ENCODE results near the gene CLEC16A. TPM values are rescaled to one million over a fixed set of nuclear protein-coding genes. Genes with fewer than 3 reads are reported as not detected.
A peak's percentile ranks its signal among the peaks of the same experiment; 100 is the strongest.

Gene CLEC16A
- total RNA-seq, 4 donors from 2014 or later = 20.3 to 25.7 (median 25.1) TPM

DNA sequence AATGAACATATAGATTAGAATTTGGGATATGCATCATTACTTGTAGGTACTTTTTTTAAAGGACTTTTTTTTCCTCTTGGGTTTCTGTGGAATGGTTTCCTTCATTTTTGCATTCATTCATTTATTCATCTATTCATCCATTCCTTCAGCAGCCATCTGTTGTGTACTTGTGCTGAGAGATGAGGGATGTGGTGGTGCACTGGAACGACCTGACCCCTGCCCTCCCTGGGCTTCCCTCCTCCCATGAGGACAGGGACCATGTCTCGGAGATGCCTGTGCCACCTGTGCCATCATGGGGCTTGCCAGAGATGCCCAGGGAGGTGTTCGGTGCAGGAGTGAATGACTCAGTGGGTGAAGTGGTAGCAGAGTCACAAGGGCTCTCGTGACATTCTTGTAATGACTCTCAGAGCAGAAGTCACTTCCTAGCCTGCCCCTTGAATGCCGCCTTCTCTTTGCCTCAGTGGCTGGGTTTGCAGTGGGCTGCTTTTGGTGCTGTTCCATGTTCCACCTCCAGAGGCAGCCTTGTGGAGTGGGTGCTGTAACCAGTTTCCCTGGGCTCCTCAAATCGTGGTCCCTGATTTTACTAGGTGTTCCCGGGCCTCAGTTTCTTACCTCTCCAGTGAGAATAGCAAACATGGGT, 43.9 kb downstream of the CLEC16A start:
- DNase-seq = no peak
- Histone ChIP-seq H3K36me3 (peaks cover 0 to 66% (median 10%) of the 10 kb centered on the region in 3 donors), H3K27ac (no peak overlapping the region), H3K27me3 (no peaks in the 10 kb centered on the region), H3K4me3 (no peak overlapping the region), H3K9me3 (no peaks in the 10 kb centered on the region), H3K4me1 (peaks cover 0 to 32% (median 16%) of the 10 kb centered on the region in 3 donors)
- intact Hi-C loops (cut with DNase I) = no loop called here
- 52 to 64% methylated on average over 7 of the region's 7 CpGs for WGBS, 2 donors
- TF ChIP-seq POLR2A (IDR thresholded peaks at IDR 0.05) = no peak
- TF ChIP-seq, protein P1, sequence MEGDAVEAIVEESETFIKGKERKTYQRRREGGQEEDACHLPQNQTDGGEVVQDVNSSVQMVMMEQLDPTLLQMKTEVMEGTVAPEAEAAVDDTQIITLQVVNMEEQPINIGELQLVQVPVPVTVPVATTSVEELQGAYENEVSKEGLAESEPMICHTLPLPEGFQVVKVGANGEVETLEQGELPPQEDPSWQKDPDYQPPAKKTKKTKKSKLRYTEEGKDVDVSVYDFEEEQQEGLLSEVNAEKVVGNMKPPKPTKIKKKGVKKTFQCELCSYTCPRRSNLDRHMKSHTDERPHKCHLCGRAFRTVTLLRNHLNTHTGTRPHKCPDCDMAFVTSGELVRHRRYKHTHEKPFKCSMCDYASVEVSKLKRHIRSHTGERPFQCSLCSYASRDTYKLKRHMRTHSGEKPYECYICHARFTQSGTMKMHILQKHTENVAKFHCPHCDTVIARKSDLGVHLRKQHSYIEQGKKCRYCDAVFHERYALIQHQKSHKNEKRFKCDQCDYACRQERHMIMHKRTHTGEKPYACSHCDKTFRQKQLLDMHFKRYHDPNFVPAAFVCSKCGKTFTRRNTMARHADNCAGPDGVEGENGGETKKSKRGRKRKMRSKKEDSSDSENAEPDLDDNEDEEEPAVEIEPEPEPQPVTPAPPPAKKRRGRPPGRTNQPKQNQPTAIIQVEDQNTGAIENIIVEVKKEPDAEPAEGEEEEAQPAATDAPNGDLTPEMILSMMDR (IDR thresholded peaks at IDR 0.05) = peak in 2 of 6 experiments; percentile 31 to 47

DNA sequence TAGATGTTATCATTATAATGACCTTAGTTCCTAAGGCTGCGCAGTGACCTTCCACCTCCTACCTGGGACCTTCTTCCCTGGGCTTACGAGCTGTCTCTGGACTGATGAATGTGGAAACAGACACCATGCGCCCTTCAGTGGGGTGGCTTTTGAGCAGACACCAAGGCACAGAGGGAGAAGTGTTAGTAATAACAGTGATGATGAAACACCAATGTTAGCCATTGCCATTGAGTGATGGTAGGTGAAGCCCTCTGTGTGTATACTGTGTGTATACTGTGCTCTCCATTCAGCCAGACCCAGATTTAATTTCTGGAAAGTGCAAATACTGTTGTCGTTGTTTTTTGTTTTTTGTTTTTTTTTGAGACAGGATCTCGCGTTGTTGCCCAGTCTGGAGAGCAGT, 44.5 kb downstream of the CLEC16A start:
- H3K27ac ChIP-seq = no peak overlapping the region
- WGBS, 2 donors = 73 to 100% methylated on average over 4 to 6 of the region's 6 CpGs

DNA sequence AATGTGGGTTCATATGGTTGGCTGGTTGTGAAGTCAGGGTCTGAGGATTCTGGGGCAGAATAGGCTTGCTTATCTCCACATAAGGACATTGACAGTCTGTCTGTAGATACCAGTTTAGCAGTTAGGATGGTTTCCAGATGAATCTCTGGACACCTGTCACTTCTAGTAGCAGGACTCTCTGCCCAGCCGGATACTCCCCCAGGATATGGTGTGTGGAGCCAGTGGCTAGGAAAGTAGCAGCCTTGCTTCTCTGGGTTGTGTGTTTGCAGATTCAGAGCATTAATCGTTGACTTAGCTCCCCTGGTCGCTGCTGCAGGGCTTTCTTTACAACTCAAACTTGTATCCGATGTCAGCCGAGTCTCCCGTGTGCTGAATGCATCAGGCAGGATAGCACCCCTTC, 45.2 kb downstream of the CLEC16A start:
- DNase-seq = no peak
- Histone ChIP-seq H3K27ac (no peak overlapping the region), H3K9me3 (no peaks in the 10 kb centered on the region), H3K4me3 (no peak overlapping the region), H3K36me3 (peaks cover 0 to 72% (median 14%) of the 10 kb centered on the region in 3 donors), H3K4me1 (peaks cover 0 to 29% (median 16%) of the 10 kb centered on the region in 3 donors), H3K27me3 (no peaks in the 10 kb centered on the region)
- intact Hi-C loops (cut with DNase I) = no loop called here
- 89 to 92% methylated on average over 5 to 6 of the region's 6 CpGs for WGBS, 2 donors
- TF ChIP-seq, protein P1 (IDR thresholded peaks at IDR 0.05) = no peak

More for the DNA sequence above, 44.5 kb downstream of the CLEC16A start:
- peaks cover 0 to 30% (median 16%) of the 10 kb centered on the region in 3 donors for H3K4me1 ChIP-seq
- no peak overlapping the region for H3K4me3 ChIP-seq
- H3K27me3 ChIP-seq = no peaks in the 10 kb centered on the region
- H3K9me3 ChIP-seq = no peaks in the 10 kb centered on the region
- H3K36me3 ChIP-seq = peaks cover 0 to 72% (median 10%) of the 10 kb centered on the region in 3 donors
- no peak for TF ChIP-seq POLR2A (IDR thresholded peaks at IDR 0.05)
- TF ChIP-seq, protein P1 (IDR thresholded peaks at IDR 0.05) = no peak
- intact Hi-C loops (cut with DNase I) = no loop called here
- DNase-seq = no peak

DNA sequence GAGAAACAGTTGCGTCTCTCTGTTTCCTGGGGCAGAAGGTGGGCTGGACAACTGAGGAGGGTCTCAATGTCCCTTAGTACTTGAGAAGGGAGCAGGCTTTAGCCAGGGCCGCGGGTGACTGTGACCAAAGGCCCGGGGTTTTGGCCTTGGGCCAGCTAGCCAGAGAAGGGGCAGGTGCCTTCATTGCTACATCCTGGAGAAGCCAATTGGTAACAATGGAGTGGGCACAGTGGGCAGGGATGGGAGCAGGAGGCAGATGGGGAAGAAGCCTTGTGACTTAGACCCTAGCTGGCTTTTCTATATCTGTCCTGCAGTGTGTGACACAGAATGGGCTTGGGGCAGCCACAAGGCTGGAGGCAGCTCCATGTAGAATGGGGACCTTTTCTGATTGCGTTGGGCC, 46.0 kb downstream of the CLEC16A start:
- TF ChIP-seq POLR2A (IDR thresholded peaks at IDR 0.05) = no peak
- TF ChIP-seq, protein P1 (IDR thresholded peaks at IDR 0.05) = no peak
- DNase-seq = no peak
- peaks cover 0 to 27% (median 16%) of the 10 kb centered on the region in 3 donors for H3K4me1 ChIP-seq
- no peak overlapping the region for H3K4me3 ChIP-seq
- H3K9me3 ChIP-seq = no peaks in the 10 kb centered on the region
- WGBS, 2 donors = 74 to 89% methylated on average over 2 to 5 of the region's 5 CpGs
- no peak overlapping the region for H3K27ac ChIP-seq
- H3K36me3 ChIP-seq = peaks cover 0 to 76% (median 14%) of the 10 kb centered on the region in 3 donors
- intact Hi-C loops (cut with DNase I) = no loop called here
- no peaks in the 10 kb centered on the region for H3K27me3 ChIP-seq

DNA sequence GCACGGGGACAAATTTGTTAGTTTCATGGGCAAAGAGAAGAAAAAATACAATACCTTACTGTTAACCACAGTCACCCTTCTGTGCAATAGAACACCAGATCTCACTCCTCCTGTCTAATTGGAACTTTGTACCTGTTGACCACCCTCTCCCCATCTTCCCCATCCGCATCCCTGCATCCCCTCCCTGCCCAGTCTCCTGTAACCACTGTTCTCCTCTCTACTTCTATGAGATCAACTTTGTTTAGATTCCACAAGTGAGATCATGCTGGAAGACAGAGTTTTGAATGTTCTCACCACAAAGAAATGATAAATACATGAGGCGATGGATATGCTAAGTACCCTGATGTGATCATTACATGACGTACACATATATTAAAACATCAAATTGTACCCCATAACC, 47.7 kb downstream of the CLEC16A start:
- intact Hi-C loops (cut with DNase I) = no loop called here

More for the DNA sequence above, 47.7 kb downstream of the CLEC16A start:
- TF ChIP-seq, protein P1 (IDR thresholded peaks at IDR 0.05) = no peak
- no peak for TF ChIP-seq POLR2A (IDR thresholded peaks at IDR 0.05)
- Histone ChIP-seq H3K9me3 (no peaks in the 10 kb centered on the region), H3K4me1 (peaks cover 0 to 27% (median 16%) of the 10 kb centered on the region in 3 donors), H3K36me3 (peaks cover 0 to 81% (median 14%) of the 10 kb centered on the region in 3 donors), H3K27me3 (no peaks in the 10 kb centered on the region), H3K4me3 (no peak overlapping the region), H3K27ac (peak overlapping the region in 3 of 4 donors; percentile 57 to 68 (median 63))
- no peak for DNase-seq
- 56 to 79% methylated on average over 4 of the region's 4 CpGs for WGBS, 2 donors
